Naive thymus-derived CD4-positive, alpha-beta T cell (primary cell): ENCODE measurements around the gene KCNQ5. TPM values are rescaled to one million over a fixed set of nuclear protein-coding genes. Genes with fewer than 3 reads are reported as not detected.

Experiments
- ATAC-seq: fragments of 150-1000 bp; cut with Tn5 transposase; 2 replicates; pipeline ENCODE4 v1.10.0; 2021; ENCODE audit warnings: mild to moderate bottlenecking, moderate library complexity
- CTCF ChIA-PET: fragments of 350-600 bp; sonication (Branson Sonifier 250); formaldehyde crosslinking; loops from one replicate; lab custom pipeline; 2021; ENCODE audit warnings: antibody characterized with exemption; lab: Charles Lee
- POLR2A ChIA-PET: fragments of 350-600 bp; sonication (Branson Sonifier 250); formaldehyde crosslinking; loops from one replicate; lab custom pipeline; 2021; ENCODE audit warnings: antibody characterized with exemption, inconsistent platforms; lab: Charles Lee
- DNase-seq, 9 donors: peaks; one replicate each; pipeline versions ENCODE4 v3.0.0 to v3.0.0-alpha.2; 2020 to 2022; ENCODE audit warnings: mixed read lengths in 1 of 9
- H3K27ac ChIP-seq: one replicate; pipeline ENCODE4 v1.7.0; 2013; ENCODE audit warnings: mild to moderate bottlenecking, low read depth, low read length, moderate library complexity
- H3K27me3 ChIP-seq, 2 donors: one replicate each; pipeline ENCODE4 v1.7.0; 2013; ENCODE audit warnings: low read length in 2 of 2, mild to moderate bottlenecking in 2 of 2, moderate library complexity in 2 of 2; ENCODE audit not compliant: control insufficient read depth in 2 of 2, insufficient read depth in 2 of 2
- H3K36me3 ChIP-seq, 3 experiments: 1 replicate in 2 of 3; 2 replicates in 1 of 3; pipeline ENCODE4 v1.7.0; 2013; ENCODE audit warnings: low read length in 3 of 3, mild to moderate bottlenecking in 3 of 3, moderate library complexity in 1 of 3; ENCODE audit not compliant: insufficient read depth in 3 of 3, control insufficient read depth in 2 of 3
- H3K4me1 ChIP-seq, 2 donors: one replicate each; pipeline ENCODE4 v1.7.0; 2013; ENCODE audit warnings: low read length in 2 of 2, mild to moderate bottlenecking in 2 of 2, moderate library complexity in 1 of 2; ENCODE audit not compliant: control insufficient read depth in 2 of 2, insufficient read depth in 2 of 2
- H3K4me3 ChIP-seq: 2 replicates; pipeline ENCODE4 v1.7.0; 2013; ENCODE audit warnings: mild to moderate bottlenecking, low read length
- H3K9me3 ChIP-seq, 3 experiments: 1 replicate in 2 of 3; 2 replicates in 1 of 3; pipeline ENCODE4 v1.7.0; 2013; ENCODE audit warnings: low read length in 3 of 3; ENCODE audit not compliant: control insufficient read depth in 2 of 3
- H3K27ac Mint-ChIP-seq, 9 donors: one replicate each; pipeline ENCODE4 v1.8.0; 2020 to 2022; ENCODE audit warnings: mixed read lengths in 9 of 9, mild to moderate bottlenecking in 8 of 9, moderate library complexity in 5 of 9, inconsistent platforms in 2 of 9
- H3K27me3 Mint-ChIP-seq, 5 donors: one replicate each; pipeline ENCODE4 v1.8.0; 2021 to 2022; ENCODE audit warnings: mixed read lengths in 5 of 5, mild to moderate bottlenecking in 1 of 5
- H3K36me3 Mint-ChIP-seq, 5 donors: one replicate each; pipeline ENCODE4 v1.8.0; 2020 to 2022; ENCODE audit warnings: mixed read lengths in 5 of 5, mild to moderate bottlenecking in 3 of 5, inconsistent platforms in 1 of 5
- H3K4me1 Mint-ChIP-seq, 7 donors: one replicate each; pipeline ENCODE4 v1.8.0; 2020 to 2022; ENCODE audit warnings: mixed read lengths in 7 of 7, mild to moderate bottlenecking in 3 of 7, inconsistent platforms in 1 of 7
- H3K4me3 Mint-ChIP-seq, 10 donors: one replicate each; pipeline ENCODE4 v1.8.0; 2020 to 2022; ENCODE audit warnings: mild to moderate bottlenecking in 10 of 10, mixed read lengths in 10 of 10, moderate library complexity in 6 of 10, inconsistent platforms in 2 of 10
- H3K9me3 Mint-ChIP-seq, 11 donors: one replicate each; pipeline ENCODE4 v1.8.0; 2020 to 2022; ENCODE audit warnings: mixed read lengths in 11 of 11, mild to moderate bottlenecking in 4 of 11, inconsistent platforms in 1 of 11, moderate library complexity in 1 of 11
- intact Hi-C, 2 donors: fragments of 100-400 bp; cut with micrococcal nuclease; formaldehyde crosslinking; loops; one replicate each; pipeline ENCODE4 v1.15.1; 2023
- microRNA-seq: library from miRNA; unstranded; fragments of <30 nt; microRNA quantifications from one replicate; pipeline ENCODE4 v1.2.0, GENCODE V29; 2022; ENCODE audit warnings: borderline microRNAs expressed
- polyA plus RNA-seq, 2 donors: library from polyadenylated mRNA; unstranded; fragments of 300-500 nt; fragmentation: Illumina TruSeq; gene quantifications; one replicate each; pipeline ENCODE4 v1.2.3, GENCODE V29; 2021
- total RNA-seq, 6 experiments: library from RNA in 5 of 6; stranded (reverse) in 5 of 6; gene quantifications; 1 replicate in 5 of 6; 2 replicates in 1 of 6; pipeline ENCODE4 v1.2.3 and lab custom pipeline; 2021 to 2026

The KCNQ5 gene
- total and polyA plus RNA-seq, 7 experiments from 2014 or later: 2.3 to 18.3 (median 7.2) TPM

- POLR2A ChIA-PET: no interaction called here
- CTCF ChIA-PET: interaction anchor here (0.6 to 1.1 kb wide), 2 partner anchors 10 to 26 kb away, joined by 3 read pairs; no protein-coding TSS in a partner anchor
Observed at GRCh38 chr6:73236144-73236750, 614.4 kb downstream of the KCNQ5 start.

GRCh38 chr6:73240730-73241129 is 618.9 kb downstream of the KCNQ5 start:
- intact Hi-C loops: no loop called here
- POLR2A ChIA-PET: no interaction called here

More at GRCh38 chr6:73236144-73236750, 614.4 kb downstream of the KCNQ5 start:
- no peak for DNase-seq
- Histone ChIP-seq H3K36me3 (no peaks in the 10 kb centered on the region), H3K9me3 (no peaks in the 10 kb centered on the region), H3K4me1 (no peaks in the 10 kb centered on the region), H3K27me3 (no peaks in the 10 kb centered on the region), H3K27ac (no peak overlapping the region), H3K4me3 (no peak overlapping the region)
- Mint-ChIP-seq H3K36me3 (no peaks in the 10 kb centered on the region), H3K27me3 (peaks cover 0 to 3% (median 0%) of the 10 kb centered on the region in 5 donors), H3K27ac (no peak overlapping the region), H3K4me1 (no peaks in the 10 kb centered on the region), H3K4me3 (no peak overlapping the region), H3K9me3 (no peaks in the 10 kb centered on the region)
- ATAC-seq: no peak
- intact Hi-C loops: no loop called here

GRCh38 chr6:73242001-73242400 is 620.1 kb downstream of the KCNQ5 start:
- ATAC-seq: no peak
- H3K27ac Mint-ChIP-seq: no peak overlapping the region
- ChIA-PET CTCF (no interaction called here), POLR2A (no interaction called here)
- Histone ChIP-seq H3K4me3 (no peak overlapping the region), H3K27ac (no peak overlapping the region), H3K36me3 (no peaks in the 10 kb centered on the region), H3K4me1 (no peaks in the 10 kb centered on the region), H3K9me3 (no peaks in the 10 kb centered on the region), H3K27me3 (no peaks in the 10 kb centered on the region)
- no peak for DNase-seq
- H3K27me3 Mint-ChIP-seq: peaks cover 0 to 22% (median 7%) of the 10 kb centered on the region in 5 donors
- H3K4me3 Mint-ChIP-seq: no peak overlapping the region
- H3K9me3 Mint-ChIP-seq: no peaks in the 10 kb centered on the region
- no peaks in the 10 kb centered on the region for H3K36me3 Mint-ChIP-seq
- no peaks in the 10 kb centered on the region for H3K4me1 Mint-ChIP-seq
- intact Hi-C loops: no loop called here

More at GRCh38 chr6:73240730-73241129, 618.9 kb downstream of the KCNQ5 start:
- no peaks in the 10 kb centered on the region for H3K4me1 ChIP-seq
- no peak overlapping the region for H3K4me3 Mint-ChIP-seq
- no peaks in the 10 kb centered on the region for H3K27me3 ChIP-seq
- no peak overlapping the region for H3K27ac Mint-ChIP-seq
- no peak overlapping the region for H3K4me3 ChIP-seq
- no peaks in the 10 kb centered on the region for H3K9me3 Mint-ChIP-seq
- no peaks in the 10 kb centered on the region for H3K36me3 Mint-ChIP-seq
- CTCF ChIA-PET: no interaction called here
- ATAC-seq (no peak), DNase-seq (no peak)
- no peaks in the 10 kb centered on the region for H3K9me3 ChIP-seq
- no peaks in the 10 kb centered on the region for H3K4me1 Mint-ChIP-seq
- no peaks in the 10 kb centered on the region for H3K36me3 ChIP-seq
- no peak overlapping the region for H3K27ac ChIP-seq
- H3K27me3 Mint-ChIP-seq: peaks cover 0 to 22% (median 7%) of the 10 kb centered on the region in 5 donors

Small RNAs within 50 kb of the gene (microRNA-seq; reads per million reads assigned to microRNA genes)
- not detected for gene MIR4282
